HepG2 (cell line): ENCODE measurements around the gene AGPAT2. TPM values are rescaled to one million over a fixed set of nuclear protein-coding genes. Genes with fewer than 3 reads are reported as not detected.

Experiments
- AHR ChIP-seq: IDR thresholded peaks from 2 replicates; pipeline ENCODE4 v1.6.1; 2018; ENCODE audit warnings: missing genetic modification reagents, missing compliant biosample characterization
- EZH2 ChIP-seq: conservative IDR thresholded peaks from 2 replicates; pipeline ENCODE4 v1.6.1; 2012; ENCODE audit warnings: mild to moderate bottlenecking, low read depth, low read length, moderate library complexity
- HOXD1 ChIP-seq: sonication (generic); formaldehyde crosslinking; IDR thresholded peaks from 2 replicates; pipeline ENCODE4 v1.5.0; 2020; ENCODE audit warnings: missing genetic modification reagents
- KDM3A ChIP-seq: IDR thresholded peaks from 2 replicates; pipeline ENCODE4 v1.6.1; 2018; ENCODE audit warnings: low read depth, missing compliant biosample characterization
- NFE2 ChIP-seq: sonication (generic); formaldehyde crosslinking; IDR thresholded peaks from 2 replicates; pipeline ENCODE4 v1.4.0; 2020; ENCODE audit warnings: missing genetic modification reagents
- SAFB2 ChIP-seq: sonication (generic); formaldehyde crosslinking; IDR thresholded peaks from 2 replicates; pipeline ENCODE4 v1.5.1; 2020; ENCODE audit warnings: missing genetic modification reagents, low read depth, mild to moderate bottlenecking, borderline replicate concordance
- YY1 ChIP-seq: IDR thresholded peaks from 2 replicates; pipeline ENCODE4 v1.6.1; 2011; ENCODE audit warnings: low read length, low read depth, moderate library complexity, mild to moderate bottlenecking; ENCODE audit not compliant: insufficient read depth, insufficient replicate concordance
- ZIK1 ChIP-seq: sonication (generic); formaldehyde crosslinking; IDR thresholded peaks from 2 replicates; pipeline ENCODE4 v1.5.0; 2020; ENCODE audit warnings: mild to moderate bottlenecking, low read depth, missing genetic modification reagents, borderline replicate concordance
- ZNF3 ChIP-seq: IDR thresholded peaks from 2 replicates; pipeline ENCODE4 v1.7.0; 2017; ENCODE audit warnings: inconsistent platforms
- ZNF563 ChIP-seq: sonication (generic); formaldehyde crosslinking; IDR thresholded peaks from 2 replicates; pipeline ENCODE4 v1.8.0; 2022; ENCODE audit warnings: mild to moderate bottlenecking, moderate library complexity, missing genetic modification reagents
- ZNF616 ChIP-seq: sonication (generic); formaldehyde crosslinking; IDR thresholded peaks from 2 replicates; pipeline ENCODE4 v1.5.0; 2020; ENCODE audit warnings: low read depth, mild to moderate bottlenecking, missing genetic modification reagents
- ZNF724P ChIP-seq: sonication (generic); formaldehyde crosslinking; IDR thresholded peaks from 2 replicates; pipeline ENCODE4 v1.8.0; 2022; ENCODE audit warnings: missing genetic modification reagents, borderline replicate concordance
- ZNF775 ChIP-seq: sonication (generic); formaldehyde crosslinking; IDR thresholded peaks from 2 replicates; pipeline ENCODE4 v1.4.0; 2020; ENCODE audit warnings: missing genetic modification reagents, mild to moderate bottlenecking, moderate library complexity, borderline replicate concordance
- polyA plus RNA-seq, 8 experiments: library from polyadenylated mRNA; depleted of rRNA in 3 of 8; stranded (reverse) in 7 of 8; unstranded in 1 of 8; fragments of >200 nt; fragmentation: Illumina TruSeq in 4 of 8; extraction: Trizol in 4 of 8; gene quantifications; 2 replicates each; pipeline versions ENCODE4 v1.2.1 to v1.2.3, GENCODE V29; 2011 to 2016; ENCODE audit warnings: low read depth in 4 of 8, missing spikeins in 1 of 8, mixed read lengths in 1 of 8; ENCODE audit not compliant: insufficient read depth in 1 of 8
- total RNA-seq, 5 experiments: library from RNA; depleted of rRNA; stranded (reverse); fragments of >200 nt; fragmentation: Illumina TruSeq; extraction: Trizol; gene quantifications; 2 replicates each; pipeline ENCODE4 v1.2.3, GENCODE V29; 2016; ENCODE audit warnings: low read depth in 1 of 5
- TF ChIP-seq, protein P1 (sequence below): sonication (generic); formaldehyde crosslinking; IDR thresholded peaks from 2 replicates; pipeline ENCODE4 v1.4.0; 2020; ENCODE audit warnings: missing genetic modification reagents
- TF ChIP-seq, protein P2 (sequence below): IDR thresholded peaks from 2 replicates; pipeline ENCODE4 v1.6.1; 2016; ENCODE audit warnings: low read depth, borderline replicate concordance
- TF ChIP-seq, protein P3 (sequence below): sonication (generic); formaldehyde crosslinking; IDR thresholded peaks from 2 replicates; pipeline ENCODE4 v1.8.0; 2022; ENCODE audit warnings: mild to moderate bottlenecking, missing genetic modification reagents, moderate library complexity
- TF ChIP-seq, protein P4 (sequence below): sonication (generic); formaldehyde crosslinking; IDR thresholded peaks from 2 replicates; pipeline ENCODE4; 2020; ENCODE audit warnings: missing genetic modification reagents, mild to moderate bottlenecking, borderline replicate concordance
- TF ChIP-seq, protein P5 (sequence below): sonication (generic); formaldehyde crosslinking; IDR thresholded peaks from 2 replicates; pipeline ENCODE4 v1.8.1; 2023; ENCODE audit warnings: mild to moderate bottlenecking, missing genetic modification reagents
- TF ChIP-seq, protein P6 (sequence below): sonication (generic); formaldehyde crosslinking; IDR thresholded peaks from 2 replicates; pipeline ENCODE4 v1.4.0; 2020; ENCODE audit warnings: mild to moderate bottlenecking, missing genetic modification reagents
- TF ChIP-seq, protein P7 (sequence below): sonication (generic); formaldehyde crosslinking; IDR thresholded peaks from 2 replicates; pipeline ENCODE4 v1.8.1; 2023; ENCODE audit warnings: mild to moderate bottlenecking, moderate library complexity, missing genetic modification reagents
- TF ChIP-seq, protein P8 (sequence below): sonication (generic); formaldehyde crosslinking; IDR thresholded peaks from 2 replicates; pipeline ENCODE4 v1.9.0; 2021; ENCODE audit warnings: missing genetic modification reagents, borderline replicate concordance

AGPAT2 gene
- total and polyA plus RNA-seq, 2 of the 13 experiments (the other 11 are each of a cell fraction or from before 2014, with no cell fraction given) = 3.9 to 25.8 TPM

DNA sequence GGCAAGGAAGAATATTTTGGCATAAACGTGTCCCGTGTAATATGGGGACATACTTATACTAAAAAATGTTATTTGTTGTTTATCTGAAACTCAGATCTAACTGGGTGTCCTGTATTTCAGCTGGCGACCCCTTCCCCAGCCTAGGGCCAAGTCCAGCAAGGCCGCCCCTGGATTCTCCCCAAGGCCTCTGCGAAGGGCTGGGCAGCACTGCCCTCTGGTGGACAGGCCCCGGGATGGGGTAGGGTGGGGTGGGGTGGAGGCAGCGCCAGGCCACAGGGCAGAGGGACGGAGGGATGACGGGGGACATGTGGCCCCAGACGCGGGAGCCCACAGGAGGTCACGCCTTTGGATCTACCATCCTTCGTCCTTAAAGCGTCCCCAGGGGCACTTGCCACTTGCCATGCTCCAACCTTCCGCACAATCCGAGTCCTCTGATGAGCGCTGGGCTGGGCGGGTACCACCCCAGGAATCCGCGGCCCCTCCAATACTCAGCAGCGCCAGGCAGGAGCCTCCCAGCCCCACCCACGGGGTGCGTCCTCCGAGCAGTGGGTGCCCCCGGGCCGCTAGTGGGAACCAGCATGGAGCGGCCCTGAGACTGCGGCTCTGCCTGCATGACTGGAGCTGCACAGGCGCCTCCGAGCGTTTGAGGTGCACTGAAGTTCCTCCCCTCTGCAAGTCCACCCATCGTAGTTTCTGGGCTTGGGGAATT, 7.1 kb upstream of the AGPAT2 start (continued):
- TF ChIP-seq, protein P1, sequence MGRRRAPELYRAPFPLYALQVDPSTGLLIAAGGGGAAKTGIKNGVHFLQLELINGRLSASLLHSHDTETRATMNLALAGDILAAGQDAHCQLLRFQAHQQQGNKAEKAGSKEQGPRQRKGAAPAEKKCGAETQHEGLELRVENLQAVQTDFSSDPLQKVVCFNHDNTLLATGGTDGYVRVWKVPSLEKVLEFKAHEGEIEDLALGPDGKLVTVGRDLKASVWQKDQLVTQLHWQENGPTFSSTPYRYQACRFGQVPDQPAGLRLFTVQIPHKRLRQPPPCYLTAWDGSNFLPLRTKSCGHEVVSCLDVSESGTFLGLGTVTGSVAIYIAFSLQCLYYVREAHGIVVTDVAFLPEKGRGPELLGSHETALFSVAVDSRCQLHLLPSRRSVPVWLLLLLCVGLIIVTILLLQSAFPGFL (CRISPR knock-in tag) = no peak
- TF ChIP-seq ZNF775 (CRISPR knock-in tag) (no peak), AHR (no peak), ZNF3 (CRISPR knock-in tag) (0 out of 2 replicates have a peak, but pooled peaks have one; percentile 17), EZH2 (no peak), ZIK1 (no peak), KDM3A (CRISPR knock-in tag) (no peak), ZNF616 (CRISPR knock-in tag) (no peak), SAFB2 (CRISPR knock-in tag) (no peak), ZNF724P (no peak), NFE2 (CRISPR knock-in tag) (no peak), ZNF563 (CRISPR knock-in tag) (no peak), HOXD1 (no peak), YY1 (peak; percentile 41)
- TF ChIP-seq, protein P2, sequence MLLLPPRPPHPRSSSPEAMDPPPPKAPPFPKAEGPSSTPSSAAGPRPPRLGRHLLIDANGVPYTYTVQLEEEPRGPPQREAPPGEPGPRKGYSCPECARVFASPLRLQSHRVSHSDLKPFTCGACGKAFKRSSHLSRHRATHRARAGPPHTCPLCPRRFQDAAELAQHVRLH = no peak
- TF ChIP-seq, protein P3, sequence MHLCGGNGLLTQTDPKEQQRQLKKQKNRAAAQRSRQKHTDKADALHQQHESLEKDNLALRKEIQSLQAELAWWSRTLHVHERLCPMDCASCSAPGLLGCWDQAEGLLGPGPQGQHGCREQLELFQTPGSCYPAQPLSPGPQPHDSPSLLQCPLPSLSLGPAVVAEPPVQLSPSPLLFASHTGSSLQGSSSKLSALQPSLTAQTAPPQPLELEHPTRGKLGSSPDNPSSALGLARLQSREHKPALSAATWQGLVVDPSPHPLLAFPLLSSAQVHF = no peak
- TF ChIP-seq, protein P4, sequence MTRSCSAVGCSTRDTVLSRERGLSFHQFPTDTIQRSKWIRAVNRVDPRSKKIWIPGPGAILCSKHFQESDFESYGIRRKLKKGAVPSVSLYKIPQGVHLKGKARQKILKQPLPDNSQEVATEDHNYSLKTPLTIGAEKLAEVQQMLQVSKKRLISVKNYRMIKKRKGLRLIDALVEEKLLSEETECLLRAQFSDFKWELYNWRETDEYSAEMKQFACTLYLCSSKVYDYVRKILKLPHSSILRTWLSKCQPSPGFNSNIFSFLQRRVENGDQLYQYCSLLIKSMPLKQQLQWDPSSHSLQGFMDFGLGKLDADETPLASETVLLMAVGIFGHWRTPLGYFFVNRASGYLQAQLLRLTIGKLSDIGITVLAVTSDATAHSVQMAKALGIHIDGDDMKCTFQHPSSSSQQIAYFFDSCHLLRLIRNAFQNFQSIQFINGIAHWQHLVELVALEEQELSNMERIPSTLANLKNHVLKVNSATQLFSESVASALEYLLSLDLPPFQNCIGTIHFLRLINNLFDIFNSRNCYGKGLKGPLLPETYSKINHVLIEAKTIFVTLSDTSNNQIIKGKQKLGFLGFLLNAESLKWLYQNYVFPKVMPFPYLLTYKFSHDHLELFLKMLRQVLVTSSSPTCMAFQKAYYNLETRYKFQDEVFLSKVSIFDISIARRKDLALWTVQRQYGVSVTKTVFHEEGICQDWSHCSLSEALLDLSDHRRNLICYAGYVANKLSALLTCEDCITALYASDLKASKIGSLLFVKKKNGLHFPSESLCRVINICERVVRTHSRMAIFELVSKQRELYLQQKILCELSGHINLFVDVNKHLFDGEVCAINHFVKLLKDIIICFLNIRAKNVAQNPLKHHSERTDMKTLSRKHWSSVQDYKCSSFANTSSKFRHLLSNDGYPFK (CRISPR knock-in tag) = no peak
- TF ChIP-seq, protein P5, sequence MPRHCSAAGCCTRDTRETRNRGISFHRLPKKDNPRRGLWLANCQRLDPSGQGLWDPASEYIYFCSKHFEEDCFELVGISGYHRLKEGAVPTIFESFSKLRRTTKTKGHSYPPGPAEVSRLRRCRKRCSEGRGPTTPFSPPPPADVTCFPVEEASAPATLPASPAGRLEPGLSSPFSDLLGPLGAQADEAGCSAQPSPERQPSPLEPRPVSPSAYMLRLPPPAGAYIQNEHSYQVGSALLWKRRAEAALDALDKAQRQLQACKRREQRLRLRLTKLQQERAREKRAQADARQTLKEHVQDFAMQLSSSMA = no peak
- TF ChIP-seq, protein P6, sequence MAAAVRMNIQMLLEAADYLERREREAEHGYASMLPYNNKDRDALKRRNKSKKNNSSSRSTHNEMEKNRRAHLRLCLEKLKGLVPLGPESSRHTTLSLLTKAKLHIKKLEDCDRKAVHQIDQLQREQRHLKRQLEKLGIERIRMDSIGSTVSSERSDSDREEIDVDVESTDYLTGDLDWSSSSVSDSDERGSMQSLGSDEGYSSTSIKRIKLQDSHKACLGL (CRISPR knock-in tag) = no peak
- TF ChIP-seq, protein P7, sequence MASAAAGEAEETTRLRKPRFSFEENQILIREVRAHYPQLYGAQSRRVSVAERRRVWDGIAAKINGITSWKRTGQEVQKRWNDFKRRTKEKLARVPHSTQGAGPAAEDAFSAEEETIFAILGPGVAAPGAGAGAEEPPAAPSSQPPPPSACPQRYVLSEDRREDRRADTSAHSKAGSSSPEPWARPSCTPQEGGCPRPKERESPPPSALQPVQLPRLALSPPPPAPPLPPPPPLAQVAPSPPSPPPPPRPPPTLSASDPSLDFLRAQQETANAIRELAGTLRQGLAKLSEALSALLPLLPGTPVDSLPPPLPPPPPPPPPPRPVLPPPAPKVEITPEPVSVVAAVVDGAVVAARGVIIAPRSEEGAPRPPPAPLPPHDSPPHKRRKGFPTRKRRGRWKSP (CRISPR knock-in tag) = 0 out of 2 replicates have a peak, but pooled peaks have one; percentile 21
- TF ChIP-seq, protein P8, sequence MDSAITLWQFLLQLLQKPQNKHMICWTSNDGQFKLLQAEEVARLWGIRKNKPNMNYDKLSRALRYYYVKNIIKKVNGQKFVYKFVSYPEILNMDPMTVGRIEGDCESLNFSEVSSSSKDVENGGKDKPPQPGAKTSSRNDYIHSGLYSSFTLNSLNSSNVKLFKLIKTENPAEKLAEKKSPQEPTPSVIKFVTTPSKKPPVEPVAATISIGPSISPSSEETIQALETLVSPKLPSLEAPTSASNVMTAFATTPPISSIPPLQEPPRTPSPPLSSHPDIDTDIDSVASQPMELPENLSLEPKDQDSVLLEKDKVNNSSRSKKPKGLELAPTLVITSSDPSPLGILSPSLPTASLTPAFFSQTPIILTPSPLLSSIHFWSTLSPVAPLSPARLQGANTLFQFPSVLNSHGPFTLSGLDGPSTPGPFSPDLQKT (CRISPR knock-in tag) = no peak
